ENCODE data around the gene CMSS1.

- TF ChIP-seq CTCF (IDR thresholded peaks at IDR 0.05 in 4 of 5, conservative IDR thresholded peaks at IDR 0.05 in 1 of 5) (no peak), POLR2A (IDR thresholded peaks at IDR 0.05) (no peak)
Measured at GRCh38 chr3:100087198-100087597, 269.5 kb downstream of the CMSS1 start.
